Hepatocyte (in vitro differentiated cells): ENCODE results near the gene BLOC1S6.

Experiments used
- EZH2 ChIP-seq: fragments of 200-600 bp; sonication (generic); IDR thresholded peaks from 2 replicates; pipeline ENCODE4 v1.6.1; 2016; ENCODE audit warnings: antibody characterized with exemption, mild to moderate bottlenecking, borderline replicate concordance
- EZH2phosphoT487 ChIP-seq: fragments of 200-600 bp; sonication (generic); IDR thresholded peaks from one replicate; pipeline ENCODE4 v1.6.1; 2018; ENCODE audit warnings: antibody characterized with exemption, mild to moderate bottlenecking, low read depth, moderate library complexity; ENCODE audit not compliant: unreplicated experiment, severe bottlenecking
- TF ChIP-seq, protein P1 (sequence below): fragments of 200-600 bp; sonication (generic); IDR thresholded peaks from 2 replicates; pipeline ENCODE4 v1.5.1; 2016; ENCODE audit warnings: antibody characterized with exemption, mild to moderate bottlenecking; ENCODE audit not compliant: poor library complexity

DNA sequence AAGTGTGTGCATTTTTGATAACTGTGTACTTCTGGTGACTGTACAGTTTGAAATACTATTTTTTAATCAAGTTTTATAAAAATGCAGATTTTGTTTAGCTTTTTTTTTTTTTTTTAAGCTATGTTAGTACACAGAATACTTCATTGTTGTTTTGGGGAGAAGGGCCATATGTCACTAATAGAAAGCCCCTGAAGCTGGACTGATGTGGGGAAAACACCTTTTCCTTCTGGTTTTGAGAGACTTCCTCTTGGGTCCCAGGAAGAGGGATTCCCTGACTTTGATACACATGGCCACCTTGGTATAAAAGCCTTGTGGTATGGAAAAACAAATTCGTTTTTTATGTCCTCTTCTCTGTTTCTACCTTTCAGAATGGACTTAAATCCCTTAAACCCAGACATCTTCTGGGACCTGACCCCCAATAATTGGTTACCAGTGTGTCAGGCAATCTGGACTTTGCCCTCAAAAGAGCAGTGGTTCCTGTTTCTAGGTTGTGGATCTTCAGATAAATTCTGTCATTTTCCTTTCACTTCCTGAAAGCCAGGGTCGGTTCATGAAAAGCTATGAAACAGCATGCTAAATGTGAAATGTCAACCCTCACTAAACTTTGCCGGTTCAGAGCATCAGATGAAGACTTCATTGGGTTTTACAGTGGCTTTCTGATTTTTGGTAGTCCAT is 31.1 kb upstream of the BLOC1S6 start:
- TF ChIP-seq, protein P1, sequence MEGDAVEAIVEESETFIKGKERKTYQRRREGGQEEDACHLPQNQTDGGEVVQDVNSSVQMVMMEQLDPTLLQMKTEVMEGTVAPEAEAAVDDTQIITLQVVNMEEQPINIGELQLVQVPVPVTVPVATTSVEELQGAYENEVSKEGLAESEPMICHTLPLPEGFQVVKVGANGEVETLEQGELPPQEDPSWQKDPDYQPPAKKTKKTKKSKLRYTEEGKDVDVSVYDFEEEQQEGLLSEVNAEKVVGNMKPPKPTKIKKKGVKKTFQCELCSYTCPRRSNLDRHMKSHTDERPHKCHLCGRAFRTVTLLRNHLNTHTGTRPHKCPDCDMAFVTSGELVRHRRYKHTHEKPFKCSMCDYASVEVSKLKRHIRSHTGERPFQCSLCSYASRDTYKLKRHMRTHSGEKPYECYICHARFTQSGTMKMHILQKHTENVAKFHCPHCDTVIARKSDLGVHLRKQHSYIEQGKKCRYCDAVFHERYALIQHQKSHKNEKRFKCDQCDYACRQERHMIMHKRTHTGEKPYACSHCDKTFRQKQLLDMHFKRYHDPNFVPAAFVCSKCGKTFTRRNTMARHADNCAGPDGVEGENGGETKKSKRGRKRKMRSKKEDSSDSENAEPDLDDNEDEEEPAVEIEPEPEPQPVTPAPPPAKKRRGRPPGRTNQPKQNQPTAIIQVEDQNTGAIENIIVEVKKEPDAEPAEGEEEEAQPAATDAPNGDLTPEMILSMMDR, result no peak
- TF ChIP-seq EZH2, result no peak
- TF ChIP-seq EZH2phosphoT487, result no peak
